HG03066 (cell line): ENCODE data around the gene EYA2.

ENCODE experiments used
- ATAC-seq: cut with Tn5 transposase; IDR thresholded peaks from one replicate; pipeline ENCODE4 v1.9.1; 2021; ENCODE audit warnings: low read depth; ENCODE audit not compliant: unreplicated experiment

EYA2 gene

GRCh38 chr20:46974669-46975434 lies 80.2 kb downstream of the EYA2 start:
- no peak for ATAC-seq

GRCh38 chr20:46975976-46976375 lies 81.3 kb downstream of the EYA2 start:
- ATAC-seq: no peak

- no peak for ATAC-seq
Measured at GRCh38 chr20:46977204-46977603, 82.6 kb downstream of the EYA2 start.

- ATAC-seq: no peak
Measured at GRCh38 chr20:46977909-46978588, 83.4 kb downstream of the EYA2 start.

GRCh38 chr20:46978951-46979491 lies 84.4 kb downstream of the EYA2 start:
- ATAC-seq: no peak

- ATAC-seq: no peak
Measured at GRCh38 chr20:46979603-46980241, 85.1 kb downstream of the EYA2 start.

- no peak for ATAC-seq
Measured at GRCh38 chr20:46981184-46981583, 86.5 kb downstream of the EYA2 start.

- no peak for ATAC-seq
Measured at GRCh38 chr20:46983466-46983865, 88.8 kb downstream of the EYA2 start.

- no peak for ATAC-seq
Measured at GRCh38 chr20:46984405-46984804, 89.8 kb downstream of the EYA2 start.

- no peak for ATAC-seq
Measured at GRCh38 chr20:46985250-46985649, 90.6 kb downstream of the EYA2 start.

- no peak for ATAC-seq
Measured at GRCh38 chr20:46985671-46986070, 91.0 kb downstream of the EYA2 start.

- ATAC-seq: no peak
Measured at GRCh38 chr20:46987001-46987400, 92.4 kb downstream of the EYA2 start.

GRCh38 chr20:46990017-46990595 lies 95.5 kb downstream of the EYA2 start:
- ATAC-seq: no peak

GRCh38 chr20:46990596-46991104 lies 96.0 kb downstream of the EYA2 start:
- no peak for ATAC-seq

- ATAC-seq: no peak
Measured at GRCh38 chr20:46991168-46991567, 96.5 kb downstream of the EYA2 start.

GRCh38 chr20:46991880-46992639 lies 97.4 kb downstream of the EYA2 start:
- ATAC-seq: no peak

- ATAC-seq: no peak
Measured at GRCh38 chr20:46992640-46993035, 98.0 kb downstream of the EYA2 start.

GRCh38 chr20:46993465-46994095 lies 98.9 kb downstream of the EYA2 start:
- no peak for ATAC-seq

- no peak for ATAC-seq
Measured at GRCh38 chr20:46994341-46994740, 99.7 kb downstream of the EYA2 start.
